GM12878 (cell line): ENCODE data around the gene GALNT3.

ENCODE experiments used
- BCL11A ChIP-seq: IDR thresholded peaks from 2 replicates; pipeline ENCODE4 v1.6.1; 2011; ENCODE audit warnings: low read depth, low read length
- CTCF ChIP-seq, 3 experiments: IDR thresholded peaks in 2 of 3; conservative IDR thresholded peaks in 1 of 3; 2 replicates each; pipeline ENCODE4 v1.5.1; 2011; ENCODE audit warnings: low read depth in 3 of 3, low read length in 3 of 3, mild to moderate bottlenecking in 3 of 3, control low read depth in 2 of 3, moderate library complexity in 2 of 3, inconsistent platforms in 1 of 3, mixed read lengths in 1 of 3; ENCODE audit not compliant: control insufficient read depth in 2 of 3, insufficient read depth in 1 of 3; ENCODE audit errors: extremely low read depth in 1 of 3
- EZH2 ChIP-seq: IDR thresholded peaks from 2 replicates; pipeline ENCODE4 v1.6.1; 2012; ENCODE audit warnings: low read depth, mild to moderate bottlenecking, control low read depth, inconsistent platforms, low read length, borderline replicate concordance; ENCODE audit not compliant: control insufficient read depth
- MEF2B ChIP-seq: fragments of 450-650 bp; IDR thresholded peaks from 2 replicates; pipeline ENCODE4 v1.6.1; 2018; ENCODE audit warnings: mild to moderate bottlenecking, moderate library complexity; ENCODE audit not compliant: partially characterized antibody, poor library complexity, severe bottlenecking
- PBX3 ChIP-seq: IDR thresholded peaks from 2 replicates; pipeline ENCODE4 v1.6.1; 2011; ENCODE audit warnings: mild to moderate bottlenecking, low read depth, low read length, moderate library complexity; ENCODE audit not compliant: insufficient replicate concordance
- REST ChIP-seq: IDR thresholded peaks from 2 replicates; pipeline ENCODE4 v1.6.1; 2012; ENCODE audit warnings: mild to moderate bottlenecking, low read depth, low read length
- SMARCA5 ChIP-seq: fragments of 450-650 bp; IDR thresholded peaks from 2 replicates; pipeline ENCODE4 v1.6.1; 2017; ENCODE audit warnings: mild to moderate bottlenecking
- SP1 ChIP-seq: IDR thresholded peaks from one replicate; pipeline ENCODE4 v1.6.1; 2011; ENCODE audit warnings: low read depth, low read length
- ZNF24 ChIP-seq: fragments of 450-650 bp; IDR thresholded peaks from 2 replicates; pipeline ENCODE4 v1.6.1; 2017; ENCODE audit warnings: antibody characterized with exemption, mild to moderate bottlenecking

- TF ChIP-seq PBX3 (no peak), REST (no peak), EZH2 (no peak), CTCF (IDR thresholded peaks at IDR 0.05 in 2 of 3, conservative IDR thresholded peaks at IDR 0.05 in 1 of 3; ENCODE audit: control insufficient read depth in 2 of 3, extremely low read depth in 1 of 3, insufficient read depth in 1 of 3, low read depth in 3 of 3, low read length in 3 of 3) (no peak), SP1 (no peak), SMARCA5 (no peak), MEF2B (no peak), BCL11A (no peak), ZNF24 (no peak)
Measured at GRCh38 chr2:165699946-165700345, 94.1 kb downstream of the GALNT3 start.
